Stomach smooth muscle (tissue), 2 donors: ENCODE results near the gene S100A8.

Source experiments
- H3K27ac ChIP-seq: one replicate; pipeline ENCODE4 v1.7.0; 2013; ENCODE audit warnings: mild to moderate bottlenecking, low read length, inconsistent platforms
- H3K27me3 ChIP-seq, 2 donors: one replicate each; pipeline ENCODE4 v1.7.0; 2013; ENCODE audit warnings: low read length in 2 of 2; ENCODE audit not compliant: insufficient read depth in 2 of 2, control insufficient read depth in 1 of 2
- H3K36me3 ChIP-seq, 2 donors: one replicate each; pipeline ENCODE4 v1.7.0; 2013; ENCODE audit warnings: low read length in 2 of 2; ENCODE audit not compliant: control insufficient read depth in 2 of 2, insufficient read depth in 2 of 2
- H3K4me1 ChIP-seq: one replicate; pipeline ENCODE4 v1.7.0; 2013; ENCODE audit warnings: low read length; ENCODE audit not compliant: control insufficient read depth, insufficient read depth
- H3K4me3 ChIP-seq, 2 donors: one replicate each; pipeline ENCODE4 v1.7.0; 2013; ENCODE audit warnings: low read length in 2 of 2
- H3K9ac ChIP-seq, 2 donors: one replicate each; pipeline ENCODE4 v1.7.0; 2013; ENCODE audit warnings: low read length in 2 of 2, mild to moderate bottlenecking in 1 of 2
- H3K9me3 ChIP-seq, 2 donors: one replicate each; pipeline ENCODE4 v1.7.0; 2013; ENCODE audit warnings: low read length in 2 of 2; ENCODE audit not compliant: control insufficient read depth in 2 of 2
- donor health status: healthy.
- donor health status: Pancreatic carcinoma.

The S100A8 gene

DNA sequence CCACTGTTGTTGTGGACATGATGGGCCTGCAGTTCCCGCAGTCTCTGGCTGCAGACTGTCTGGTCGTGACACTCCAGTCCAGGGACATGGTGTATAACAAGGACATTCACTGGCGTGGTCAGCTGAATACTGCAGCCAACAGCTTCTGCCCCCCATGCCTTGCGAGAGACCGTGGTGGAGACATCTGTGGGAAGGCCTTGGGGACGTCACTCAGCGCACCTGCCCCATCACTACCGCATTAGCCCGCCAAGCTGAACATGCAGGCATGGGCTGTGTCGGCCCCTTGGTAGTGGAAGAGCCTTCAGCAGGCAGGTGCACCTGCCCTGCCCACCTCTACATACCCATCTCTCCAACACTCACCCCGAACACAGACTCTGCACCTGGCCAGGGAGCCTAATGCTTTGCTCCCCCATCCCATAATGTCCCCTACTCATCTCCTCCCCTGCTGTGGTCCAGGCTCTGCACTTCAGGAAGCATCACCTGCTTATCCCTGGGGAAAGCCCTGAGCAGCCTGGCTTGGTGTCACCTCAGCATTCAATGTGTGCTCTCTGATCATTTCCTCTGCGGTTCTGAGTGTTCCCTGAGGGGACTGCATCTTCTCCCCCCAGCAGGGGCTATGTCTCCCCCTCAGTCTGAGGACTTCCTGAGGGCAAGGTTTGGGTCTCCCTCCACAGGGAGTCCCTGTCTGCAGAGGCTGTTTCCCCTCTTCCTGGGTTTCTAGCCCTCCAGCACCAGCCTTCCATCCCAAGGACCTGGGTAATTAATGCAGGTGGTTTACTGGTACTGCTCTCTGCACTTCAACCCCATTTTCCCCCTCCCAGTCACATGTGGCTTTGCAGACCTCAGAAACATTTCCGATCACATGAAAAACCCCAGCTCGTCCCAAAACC lies 45.4 kb downstream of the S100A8 start:
- Histone ChIP-seq H3K27ac (no peak overlapping the region), H3K4me3 (no peak overlapping the region), H3K9me3 (no peaks in the 10 kb centered on the region), H3K4me1 (no peaks in the 10 kb centered on the region), H3K36me3 (no peaks in the 10 kb centered on the region), H3K9ac (no peak overlapping the region), H3K27me3 (peaks cover 4 to 17% of the 10 kb centered on the region in 2 donors)

DNA sequence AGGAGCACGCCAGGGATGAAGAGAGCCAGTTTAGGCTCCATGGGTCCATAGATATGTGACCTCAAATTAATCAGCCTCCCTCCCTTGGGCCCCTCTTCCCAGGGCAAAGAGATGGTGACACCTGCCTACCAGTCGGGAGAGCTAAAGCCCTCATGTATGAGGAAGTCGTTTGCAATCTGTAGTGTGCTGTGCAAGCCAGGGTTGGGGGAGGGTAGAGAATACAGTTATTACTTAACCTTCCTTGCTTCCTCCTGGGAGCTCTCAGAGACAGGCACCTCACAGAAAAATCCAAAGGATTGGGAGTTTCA lies 46.2 kb downstream of the S100A8 start:
- Histone ChIP-seq H3K27me3 (peaks cover 8 to 15% of the 10 kb centered on the region in 2 donors), H3K27ac (no peak overlapping the region), H3K4me1 (no peaks in the 10 kb centered on the region), H3K36me3 (no peaks in the 10 kb centered on the region), H3K9me3 (no peaks in the 10 kb centered on the region), H3K9ac (no peak overlapping the region), H3K4me3 (no peak overlapping the region)

DNA sequence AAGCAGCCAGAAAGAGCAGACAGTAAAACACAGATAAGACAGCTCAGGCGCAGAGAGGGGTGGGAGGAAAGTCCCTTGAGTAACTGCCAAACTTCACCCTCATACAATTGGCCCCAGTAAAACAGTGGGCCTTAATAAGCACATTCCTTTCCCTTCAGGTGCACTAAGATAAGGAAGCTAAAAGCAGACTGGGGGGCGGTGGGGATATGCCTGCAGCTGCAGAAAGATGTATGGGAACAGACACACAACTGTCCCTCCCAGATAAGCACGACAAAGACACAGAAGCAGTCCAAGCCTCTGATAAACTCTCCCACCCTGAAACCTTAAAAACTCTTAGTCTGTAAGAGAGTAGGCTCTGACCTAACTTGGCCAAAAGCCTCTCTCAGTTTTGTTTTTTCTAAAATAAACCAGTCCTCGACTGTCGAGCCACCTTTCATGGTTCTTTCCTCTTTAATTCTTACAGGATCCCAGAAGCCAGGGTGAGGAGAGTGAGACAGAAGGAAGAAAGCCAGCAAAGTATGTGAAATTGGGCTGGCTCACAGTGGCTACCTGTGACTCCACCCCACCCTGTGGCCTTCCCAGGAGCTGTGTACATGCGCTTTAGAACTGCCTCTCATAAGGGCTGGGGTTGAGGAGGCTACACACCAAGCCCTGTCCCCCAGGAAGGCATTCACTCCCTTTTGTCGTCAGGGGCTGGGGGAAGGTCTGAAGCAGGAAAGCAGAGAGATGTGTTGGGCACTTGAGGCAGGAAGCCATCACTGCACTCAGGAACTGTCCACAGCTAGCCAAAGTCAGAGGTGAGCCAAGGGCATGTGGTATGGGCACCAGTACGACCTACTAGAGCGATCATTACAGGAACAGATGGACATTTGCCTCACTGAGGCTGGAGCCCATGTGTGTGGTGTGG lies 46.8 kb downstream of the S100A8 start:
- H3K36me3 ChIP-seq = no peaks in the 10 kb centered on the region
- no peaks in the 10 kb centered on the region for H3K4me1 ChIP-seq
- no peak overlapping the region for H3K27ac ChIP-seq
- no peak overlapping the region for H3K4me3 ChIP-seq
- H3K27me3 ChIP-seq = peaks cover 6 to 15% of the 10 kb centered on the region in 2 donors
- no peak overlapping the region for H3K9ac ChIP-seq
- no peaks in the 10 kb centered on the region for H3K9me3 ChIP-seq

DNA sequence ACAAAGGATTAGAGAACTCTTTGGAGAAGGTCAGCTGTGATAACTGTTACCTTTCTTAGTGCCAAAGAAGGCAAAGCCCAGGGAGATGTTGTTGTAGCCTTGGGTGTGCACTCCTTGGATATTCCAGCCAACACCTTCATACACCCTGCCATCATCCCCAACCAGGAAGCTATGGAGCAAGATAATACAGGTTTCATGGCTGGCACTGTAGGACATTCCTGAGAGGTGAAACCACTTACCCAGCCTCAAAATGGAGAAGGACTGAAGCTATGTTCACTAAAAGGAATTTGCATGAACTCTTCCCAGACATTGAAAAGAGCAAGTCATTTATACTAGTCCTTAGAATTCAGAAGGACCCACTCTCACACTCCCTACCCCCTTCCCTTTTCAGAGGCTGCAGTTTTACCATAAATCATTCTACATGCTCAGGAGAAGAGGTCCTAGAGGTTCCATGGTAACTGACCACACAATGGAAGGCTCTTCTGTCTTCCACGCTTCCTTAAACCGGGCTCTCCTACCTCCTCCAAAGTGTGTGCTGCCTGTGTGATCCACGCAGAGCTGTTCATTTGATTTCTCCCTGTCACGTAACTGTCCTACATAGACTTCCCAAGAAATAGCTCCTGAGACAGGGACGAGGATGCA lies 47.7 kb downstream of the S100A8 start:
- no peak overlapping the region for H3K27ac ChIP-seq
- H3K27me3 ChIP-seq = peaks cover 4 to 11% of the 10 kb centered on the region in 2 donors
- no peak overlapping the region for H3K4me3 ChIP-seq
- no peaks in the 10 kb centered on the region for H3K36me3 ChIP-seq
- no peak overlapping the region for H3K9ac ChIP-seq
- H3K4me1 ChIP-seq = no peaks in the 10 kb centered on the region
- no peaks in the 10 kb centered on the region for H3K9me3 ChIP-seq

DNA sequence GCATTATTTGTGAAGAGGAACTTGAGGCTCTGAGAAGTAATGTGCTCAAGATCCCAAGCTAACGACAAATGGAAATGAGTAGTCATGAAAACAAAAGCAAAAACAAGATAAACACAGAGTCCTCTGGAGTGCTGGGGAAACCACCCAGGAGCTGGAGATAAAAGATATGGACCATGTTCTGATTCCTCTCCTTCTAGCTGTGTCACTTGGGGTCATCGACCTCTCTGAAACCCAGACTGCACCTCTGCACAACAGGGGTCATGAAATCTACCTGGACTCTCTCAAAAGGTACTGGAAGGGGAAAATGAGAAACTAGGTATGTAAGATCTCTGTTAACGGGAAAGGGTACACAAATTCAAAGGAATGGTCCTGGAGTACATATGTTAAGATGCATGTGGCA lies 48.7 kb downstream of the S100A8 start:
- Histone ChIP-seq H3K4me3 (no peak overlapping the region), H3K4me1 (no peaks in the 10 kb centered on the region), H3K27ac (no peak overlapping the region), H3K27me3 (peaks cover 4 to 7% of the 10 kb centered on the region in 2 donors), H3K36me3 (no peaks in the 10 kb centered on the region), H3K9ac (no peak overlapping the region), H3K9me3 (peaks cover 0 to under 1% of the 10 kb centered on the region in 2 donors)

DNA sequence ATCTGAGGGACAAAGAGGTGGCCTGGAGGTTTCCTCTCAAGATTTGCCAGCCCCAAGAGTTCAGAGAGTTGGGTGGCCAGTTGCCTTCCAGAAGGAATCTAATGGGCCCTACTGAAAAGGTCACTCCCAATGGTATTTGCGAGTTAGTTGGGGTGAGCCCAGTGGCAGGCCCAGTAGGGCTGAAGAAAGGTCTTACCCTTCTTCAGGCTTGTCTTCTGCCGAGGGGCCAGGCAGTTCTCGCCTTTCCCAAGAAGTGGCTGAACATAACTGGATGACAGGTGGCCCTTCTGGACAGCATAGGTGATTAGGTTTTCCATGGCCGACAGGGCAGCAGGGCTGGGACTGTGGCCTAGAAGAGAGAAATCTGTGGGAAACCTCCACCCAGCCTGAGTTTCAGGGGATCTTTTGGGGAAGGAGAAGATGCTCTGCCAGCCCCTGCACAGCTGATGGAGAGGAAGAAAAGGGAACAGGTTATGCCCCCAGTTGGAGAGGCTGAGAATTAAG lies 49.4 kb downstream of the S100A8 start:
- H3K4me3 ChIP-seq = no peak overlapping the region
- peaks cover 0 to 3% of the 10 kb centered on the region in 2 donors for H3K9me3 ChIP-seq
- no peak overlapping the region for H3K27ac ChIP-seq
- no peaks in the 10 kb centered on the region for H3K36me3 ChIP-seq
- H3K27me3 ChIP-seq = peaks cover 4 to 7% of the 10 kb centered on the region in 2 donors
- no peaks in the 10 kb centered on the region for H3K4me1 ChIP-seq
- H3K9ac ChIP-seq = no peak overlapping the region

DNA sequence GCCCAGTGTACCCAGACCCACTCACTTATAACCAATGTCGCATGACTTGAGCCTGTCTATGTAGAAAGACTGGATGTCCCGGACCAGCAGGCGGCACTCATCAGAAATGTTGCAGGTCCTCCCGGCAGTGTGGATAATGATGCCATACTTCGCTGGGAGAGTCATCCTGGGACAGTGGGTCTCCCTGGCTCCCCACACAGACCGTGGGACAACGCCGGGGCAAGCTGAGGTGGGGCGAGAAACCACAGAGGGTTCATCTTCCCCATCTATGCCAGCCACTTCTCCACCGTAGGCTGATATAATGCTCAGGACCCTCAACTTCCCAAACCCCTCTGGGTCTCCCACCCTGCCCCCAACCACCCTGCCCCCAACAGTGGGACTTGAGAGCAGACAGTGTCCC lies 50.5 kb downstream of the S100A8 start:
- no peak overlapping the region for H3K9ac ChIP-seq
- no peak overlapping the region for H3K4me3 ChIP-seq
- no peaks in the 10 kb centered on the region for H3K4me1 ChIP-seq
- peaks cover 0 to 3% of the 10 kb centered on the region in 2 donors for H3K9me3 ChIP-seq
- H3K27me3 ChIP-seq = peaks cover 4 to 5% of the 10 kb centered on the region in 2 donors
- H3K36me3 ChIP-seq = no peaks in the 10 kb centered on the region
- no peak overlapping the region for H3K27ac ChIP-seq
